ENCODE results near the gene GPI.

DNA sequence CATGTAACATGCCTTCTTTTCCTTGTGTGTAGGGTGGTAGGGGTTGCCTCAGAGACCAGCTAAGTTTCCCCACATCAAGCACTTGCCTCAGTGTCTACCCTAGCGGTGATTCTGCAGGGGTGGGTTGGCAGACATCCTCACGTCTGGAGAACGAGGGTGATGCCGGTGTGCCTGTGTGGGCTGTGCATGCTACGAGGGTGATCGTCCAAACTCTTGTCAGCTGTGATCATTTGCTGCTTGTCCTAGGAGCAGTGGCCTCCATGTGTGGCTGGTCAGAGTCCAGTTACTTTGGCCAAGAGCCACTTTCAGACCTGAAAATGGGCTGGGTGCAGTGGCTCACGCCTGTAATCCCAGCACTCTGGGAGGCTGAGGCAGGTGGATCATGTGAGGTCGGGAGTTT, 5.1 kb downstream of the GPI start:
- TF ChIP-seq GATA2 (IDR thresholded peaks at IDR 0.05; ENCODE audit: low read depth, low read length): no peak
- TF ChIP-seq GATA3 (IDR thresholded peaks at IDR 0.05; ENCODE audit: low read depth, low read length): no peak
